AG20443 (cell line): ENCODE measurements around the gene PERP.

Experiments used
- DNase-seq: peaks from one replicate; pipeline ENCODE4 v3.0.0; 2012; ENCODE audit warnings: low spot score, mixed read lengths

PERP gene

GRCh38 chr6:138052783-138053182 lies 54.4 kb downstream of the PERP start:
- no peak for DNase-seq

- no peak for DNase-seq
Observed at GRCh38 chr6:138044972-138045371, 62.2 kb downstream of the PERP start.

- DNase-seq: no peak
Observed at GRCh38 chr6:138044458-138044857, 62.8 kb downstream of the PERP start.
